Heart right ventricle (tissue), 16 donors: Measurements from ENCODE around the gene BMPR2. TPM values are rescaled to one million over a fixed set of nuclear protein-coding genes. Genes with fewer than 3 reads are reported as not detected.

Source experiments
- ATAC-seq, 8 donors: fragments of 200-7000 bp; cut with Tn5 transposase; one replicate each; pipeline ENCODE4 v1.9.1; 2020; ENCODE audit warnings: mild to moderate bottlenecking in 8 of 8, moderate library complexity in 8 of 8, moderate number of reproducible peaks in 1 of 8
- DNase-seq, 2 donors: peaks; one replicate each; pipeline ENCODE4 v3.0.0-alpha.2; 2020
- H3K27ac ChIP-seq, 10 donors: fragments of 200-600 bp; sonication (generic) in 2 of 10; one replicate each; pipeline versions ENCODE4 v1.5.0 to v1.8.0; 2020 to 2022; ENCODE audit warnings: mild to moderate bottlenecking in 3 of 10
- H3K27me3 ChIP-seq, 7 donors: fragments of 200-600 bp; one replicate each; pipeline ENCODE4 v1.8.0; 2021 to 2022; ENCODE audit warnings: mild to moderate bottlenecking in 2 of 7
- H3K36me3 ChIP-seq, 9 donors: fragments of 200-600 bp; sonication (generic) in 1 of 9; one replicate each; pipeline versions ENCODE4 v1.5.0 to v1.8.0; 2020 to 2022; ENCODE audit warnings: mild to moderate bottlenecking in 2 of 9
- H3K4me1 ChIP-seq, 9 donors: fragments of 200-600 bp; sonication (generic) in 1 of 9; one replicate each; pipeline versions ENCODE4 v1.5.0 to v1.8.0; 2020 to 2022; ENCODE audit warnings: mild to moderate bottlenecking in 4 of 9
- H3K4me3 ChIP-seq, 10 donors: fragments of 200-600 bp; sonication (generic) in 2 of 10; one replicate each; pipeline versions ENCODE4 v1.5.0 to v1.8.0; 2020 to 2022; ENCODE audit warnings: mild to moderate bottlenecking in 7 of 10, moderate library complexity in 2 of 10
- H3K9me3 ChIP-seq, 11 donors: fragments of 200-600 bp in 10 of 11; sonication (generic) in 2 of 11; one replicate each; pipeline versions ENCODE4 v1.5.0 to v1.8.0; 2013 to 2022; ENCODE audit warnings: mild to moderate bottlenecking in 2 of 11, control low read depth in 1 of 11, moderate library complexity in 1 of 11
- WGBS, 2 donors: extraction: QIAGEN DNeasy Blood & Tissue Kit; methylation state at CpG; one replicate each; pipeline ENCODE4 v1.1.7; 2013; ENCODE audit warnings: inconsistent platforms in 1 of 2; 5-methylcytosine and 5-hydroxymethylcytosine counted together
- intact Hi-C, 10 donors: fragments of 100-400 bp; cut with DNase I; formaldehyde crosslinking; loops; one replicate each; pipeline versions ENCODE4 v1.11.1 to v1.14.2; 2022
- polyA plus RNA-seq, 2 donors: library from polyadenylated mRNA; stranded (reverse); fragments of 200-250 nt; gene quantifications; one replicate each; pipeline ENCODE4 v1.2.3, GENCODE V29; 2013
- total RNA-seq, 10 donors: library from RNA; stranded (reverse); fragmentation: NEBNext Ultra II Directional in 3 of 10; extraction: Animal tissue kit (Norgen Biotek cat#: 25700) in 3 of 10; gene quantifications; one replicate each; pipeline versions ENCODE4 v1.2.1 to v1.2.4, GENCODE V29; 2021 to 2023
- TF ChIP-seq, protein P1 (sequence below), 9 donors: fragments of 200-600 bp; sonication (generic) in 2 of 9; IDR thresholded peaks; one replicate each; pipeline versions ENCODE4 v1.5.0 to v1.8.0; 2021 to 2022; ENCODE audit warnings: antibody characterized with exemption in 9 of 9, mild to moderate bottlenecking in 5 of 9, moderate library complexity in 1 of 9
- donor health status: Arrhythmogenic right ventricular cardiomyopathy.
- donor health status: ischemic (EF 13 %, LVEDD 7.1; RV severe dilation, severe dysfunction).
- donor health status: healthy with polysubstance abuse.
- donor health status: DM: no; HTN: yes; CAD: no.
- donor health status: DM: no; HTN: no; CAD: no.
- donor health status: ischemic (EF 25% LVEDD 6.9; RV normal size, moderate dysfunction).
- donor health status: ischemic (EF 25% LVEDD 5.7; RV mildly dilated, moderate dysfunction).
- donor health status: healthy.
- donor health status: DM: yes; HTN: yes; CAD: no.
- donor health status: Ischemic cardiomyopathy.
- donor health status: ischemic (EF 35%, LVEDD 5.7; RV mildly dilated, moderate dysfunction).
- donor health status: nonischemic (EF 11% LVEDD 7.7; RV severe dilation, severe dysfunction).
- donor health status: DM: yes; HTN: yes; CAD: no.
- donor health status: PGD.
- donor health status: ischemic (EF 29% LVEDD 5.4; RV normal size, mild dysfunction).
- donor health status: nonischemic (EF 23%, LVEDD 6.1; RV moderate dilation, normal function).

The BMPR2 gene
- total and polyA plus RNA-seq, 12 donors, result 10.2 to 89.4 (median 67.2) TPM

- peaks cover 0 to 6% (median 0%) of the 10 kb centered on the region in 11 donors for H3K9me3 ChIP-seq
- intact Hi-C loops, result no loop called here
- H3K4me1 ChIP-seq, result peaks cover 0 to 41% (median 11%) of the 10 kb centered on the region in 9 donors
- H3K27me3 ChIP-seq, result no peaks in the 10 kb centered on the region
- peaks cover 0 to 12% (median 0%) of the 10 kb centered on the region in 9 donors for H3K36me3 ChIP-seq
- WGBS, 2 donors, result 93 to 98% methylated on average over 1 of the region's 1 CpG
- TF ChIP-seq, protein P1, sequence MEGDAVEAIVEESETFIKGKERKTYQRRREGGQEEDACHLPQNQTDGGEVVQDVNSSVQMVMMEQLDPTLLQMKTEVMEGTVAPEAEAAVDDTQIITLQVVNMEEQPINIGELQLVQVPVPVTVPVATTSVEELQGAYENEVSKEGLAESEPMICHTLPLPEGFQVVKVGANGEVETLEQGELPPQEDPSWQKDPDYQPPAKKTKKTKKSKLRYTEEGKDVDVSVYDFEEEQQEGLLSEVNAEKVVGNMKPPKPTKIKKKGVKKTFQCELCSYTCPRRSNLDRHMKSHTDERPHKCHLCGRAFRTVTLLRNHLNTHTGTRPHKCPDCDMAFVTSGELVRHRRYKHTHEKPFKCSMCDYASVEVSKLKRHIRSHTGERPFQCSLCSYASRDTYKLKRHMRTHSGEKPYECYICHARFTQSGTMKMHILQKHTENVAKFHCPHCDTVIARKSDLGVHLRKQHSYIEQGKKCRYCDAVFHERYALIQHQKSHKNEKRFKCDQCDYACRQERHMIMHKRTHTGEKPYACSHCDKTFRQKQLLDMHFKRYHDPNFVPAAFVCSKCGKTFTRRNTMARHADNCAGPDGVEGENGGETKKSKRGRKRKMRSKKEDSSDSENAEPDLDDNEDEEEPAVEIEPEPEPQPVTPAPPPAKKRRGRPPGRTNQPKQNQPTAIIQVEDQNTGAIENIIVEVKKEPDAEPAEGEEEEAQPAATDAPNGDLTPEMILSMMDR (IDR thresholded peaks at IDR 0.05), result no peak
- H3K4me3 ChIP-seq, result no peak overlapping the region
- ATAC-seq, result no peak
- H3K27ac ChIP-seq, result peak overlapping the region in 2 of 10 donors; percentile 33 to 38
- no peak for DNase-seq
These were observed 79.0 kb downstream of the BMPR2 start for GRCh38 chr2:202455114-202455513.

DNA sequence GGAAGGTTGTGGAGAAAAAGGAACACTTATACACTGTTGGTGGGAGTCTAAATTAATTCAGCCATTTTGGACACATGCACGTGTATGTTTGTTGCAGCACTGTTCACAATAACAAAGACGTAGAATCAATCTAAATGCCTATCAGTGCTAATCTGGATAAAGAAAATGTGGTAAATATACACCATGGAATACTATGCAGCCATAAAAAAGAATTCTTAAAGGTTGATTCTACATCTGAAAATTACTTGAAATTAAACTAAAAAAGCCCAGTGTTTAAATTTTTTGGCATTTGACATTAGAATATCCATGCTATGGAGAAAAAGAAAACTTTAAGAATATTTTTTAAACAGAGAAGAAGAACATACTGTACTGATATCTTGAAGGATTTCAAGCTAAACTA, 84.0 kb downstream of the BMPR2 start:
- peaks cover 0 to 17% (median 0%) of the 10 kb centered on the region in 9 donors for H3K36me3 ChIP-seq
- WGBS, 2 donors, result 97 to 100% methylated on average over 2 of the region's 2 CpGs
- peaks cover 0 to 6% (median 0%) of the 10 kb centered on the region in 11 donors for H3K9me3 ChIP-seq
- no peak overlapping the region for H3K27ac ChIP-seq
- no peak overlapping the region for H3K4me3 ChIP-seq
- no peak for ATAC-seq
- H3K4me1 ChIP-seq, result peaks cover 0 to 10% (median 0%) of the 10 kb centered on the region in 9 donors
- TF ChIP-seq, protein P1 (IDR thresholded peaks at IDR 0.05), result no peak
- no peak for DNase-seq
- H3K27me3 ChIP-seq, result no peaks in the 10 kb centered on the region
- intact Hi-C loops, result no loop called here

DNA sequence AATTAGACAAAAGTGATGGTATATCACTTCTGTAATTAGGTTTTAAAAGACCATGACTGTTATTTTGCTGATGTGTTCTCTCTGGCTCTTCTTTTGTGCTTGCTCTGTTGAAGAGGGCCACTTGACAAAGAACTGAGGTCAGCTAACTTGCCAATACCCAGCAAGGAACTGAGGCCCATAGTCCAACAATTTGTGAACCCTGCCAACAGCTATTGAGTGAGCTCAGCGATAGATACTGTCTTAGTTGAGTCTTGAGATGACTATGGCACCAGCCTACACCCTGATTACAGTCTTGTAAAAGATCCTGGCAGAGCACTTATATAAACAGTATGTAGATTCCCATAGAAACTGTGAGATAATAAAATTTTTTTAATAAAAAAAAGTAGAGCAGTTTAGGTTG, 103.0 kb downstream of the BMPR2 start:
- DNase-seq, result no peak
- WGBS, 2 donors, result 30 to 44% methylated on average over 1 of the region's 1 CpG
- H3K9me3 ChIP-seq, result no peaks in the 10 kb centered on the region
- no peak overlapping the region for H3K4me3 ChIP-seq
- TF ChIP-seq, protein P1 (IDR thresholded peaks at IDR 0.05), result no peak
- ATAC-seq, result peak in 5 of 8 donors; percentile 22 to 64 (median 54)
- peaks cover 0 to 31% (median 0%) of the 10 kb centered on the region in 9 donors for H3K36me3 ChIP-seq
- no peak overlapping the region for H3K27ac ChIP-seq
- H3K27me3 ChIP-seq, result no peaks in the 10 kb centered on the region
- H3K4me1 ChIP-seq, result peaks cover 0 to 13% (median 9%) of the 10 kb centered on the region in 9 donors
- intact Hi-C loops, result no loop called here

GRCh38 chr2:202479610-202480009, 103.5 kb downstream of the BMPR2 start:
- TF ChIP-seq, protein P1 (IDR thresholded peaks at IDR 0.05), result no peak
- H3K4me1 ChIP-seq, result peaks cover 0 to 13% (median 9%) of the 10 kb centered on the region in 9 donors
- no peaks in the 10 kb centered on the region for H3K27me3 ChIP-seq
- DNase-seq (no peak), ATAC-seq (peak in 1 of 8 donors; percentile 32)
- WGBS, 2 donors, result 82 to 88% methylated on average over 1 of the region's 1 CpG
- intact Hi-C loops, result no loop called here
- H3K36me3 ChIP-seq, result peaks cover 0 to 26% (median 0%) of the 10 kb centered on the region in 9 donors
- H3K9me3 ChIP-seq, result no peaks in the 10 kb centered on the region
- no peak overlapping the region for H3K4me3 ChIP-seq
- no peak overlapping the region for H3K27ac ChIP-seq
